ENCODE measurements around the gene WDFY4.

The WDFY4 gene

DNA sequence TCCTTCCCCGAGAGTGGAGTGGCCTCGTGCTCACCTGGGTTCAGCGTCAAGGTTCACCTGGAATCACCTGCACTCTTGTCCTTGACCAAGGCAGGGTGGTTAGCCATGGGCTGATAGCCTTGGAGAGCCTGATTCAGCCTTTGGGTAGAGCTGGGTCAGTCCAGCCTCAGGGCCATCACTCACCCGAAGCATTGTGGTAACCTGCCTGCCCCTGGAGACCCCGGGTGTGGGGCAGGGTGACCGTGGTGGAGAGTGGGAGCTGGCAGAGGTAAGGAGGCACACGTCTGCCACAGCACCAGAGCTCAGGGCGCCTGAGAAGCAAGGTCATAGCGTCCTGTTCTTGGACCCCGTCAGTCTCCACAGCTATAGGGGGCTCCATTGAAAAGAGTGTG is 27.8 kb upstream of the WDFY4 start:
- no peak for DNase-seq

DNA sequence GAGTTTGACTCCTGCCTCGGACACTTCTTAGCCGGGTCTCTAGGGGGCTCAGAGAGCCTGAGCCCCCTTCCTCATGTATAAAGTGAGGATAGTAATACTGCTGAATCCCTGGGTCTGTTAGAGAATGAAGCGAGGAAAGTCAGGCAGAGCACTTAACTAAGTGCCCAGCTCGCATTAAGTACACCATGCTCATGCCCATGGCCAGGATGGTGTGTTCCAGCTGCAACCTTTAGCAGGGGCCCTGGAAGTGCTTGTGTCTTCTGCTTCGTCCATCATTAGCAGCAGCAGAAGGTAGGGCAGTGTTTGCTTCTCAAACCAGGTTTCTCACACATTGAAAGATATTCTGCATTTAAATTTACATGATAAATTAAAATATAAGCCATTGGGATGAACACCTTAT is 27.3 kb upstream of the WDFY4 start:
- DNase-seq = no peak

DNA sequence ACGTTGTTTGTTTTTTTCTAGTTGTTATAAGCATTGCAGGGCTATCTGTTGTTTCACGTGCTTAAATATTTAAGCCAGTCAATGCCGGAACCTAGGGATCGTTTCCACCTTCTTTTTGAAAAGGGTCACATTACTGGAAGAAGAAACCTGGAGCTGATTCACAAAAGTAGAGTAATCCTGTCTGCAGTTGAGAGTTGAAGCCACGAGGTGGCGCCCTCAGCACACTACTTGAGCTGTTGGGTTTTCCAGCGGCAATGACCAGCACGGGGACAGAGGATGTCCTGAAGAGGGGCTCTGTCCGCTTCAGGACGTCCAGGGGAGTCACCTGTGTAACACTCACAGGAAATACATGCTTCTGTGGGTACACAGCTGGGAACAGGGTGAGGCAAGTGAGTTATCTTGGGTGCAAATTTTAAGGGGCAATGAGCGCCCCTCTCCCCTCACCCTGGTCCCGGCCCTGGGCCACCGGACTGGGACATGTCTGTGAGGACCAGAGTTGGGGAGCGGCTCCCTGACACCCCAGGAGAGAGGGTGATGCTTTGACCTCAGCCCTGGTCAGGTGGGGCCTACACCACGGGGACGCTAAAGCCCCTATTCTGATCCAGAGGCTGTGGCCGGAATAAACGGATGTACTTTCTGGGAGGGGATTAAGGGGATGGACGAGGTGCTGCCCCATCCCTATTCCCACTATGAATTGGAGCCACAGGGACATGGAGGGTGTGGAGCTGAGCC is 26.3 kb upstream of the WDFY4 start:
- peak in 1 of 2 experiments; percentile 13 for DNase-seq

DNA sequence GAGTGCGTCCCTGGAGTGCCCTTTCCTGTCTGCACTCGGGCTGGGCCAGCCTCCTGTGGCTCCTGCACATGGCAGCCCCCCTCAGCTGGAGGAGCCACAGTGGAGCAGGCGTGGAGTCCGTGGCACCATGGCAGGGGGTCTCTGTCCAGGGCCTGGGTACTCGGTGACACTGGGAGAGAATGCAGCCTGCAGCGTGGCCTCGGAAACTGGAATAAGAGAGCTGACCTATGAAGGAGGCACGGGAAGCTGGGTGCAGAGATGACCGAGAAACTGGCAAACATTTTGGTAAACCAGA is 25.8 kb upstream of the WDFY4 start:
- DNase-seq = no peak

DNA sequence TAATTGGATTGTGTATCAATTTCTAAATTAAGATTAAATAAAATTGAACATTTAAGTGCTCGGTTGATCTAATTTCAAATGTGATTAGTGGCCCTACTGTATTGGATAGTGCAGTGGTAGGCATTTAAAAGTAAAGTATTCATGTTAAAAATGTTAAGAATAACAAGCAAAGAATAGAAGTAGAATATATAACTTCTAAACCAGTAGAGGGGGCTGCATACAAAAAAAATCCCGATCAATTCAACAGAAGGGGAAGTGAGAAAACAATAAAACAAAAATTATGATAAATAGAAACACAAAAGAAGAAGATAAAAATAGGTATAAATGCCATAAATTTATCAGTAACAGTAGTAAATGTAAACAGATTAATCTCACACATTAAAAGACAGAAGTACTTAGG is 24.9 kb upstream of the WDFY4 start:
- no peak for DNase-seq

DNA sequence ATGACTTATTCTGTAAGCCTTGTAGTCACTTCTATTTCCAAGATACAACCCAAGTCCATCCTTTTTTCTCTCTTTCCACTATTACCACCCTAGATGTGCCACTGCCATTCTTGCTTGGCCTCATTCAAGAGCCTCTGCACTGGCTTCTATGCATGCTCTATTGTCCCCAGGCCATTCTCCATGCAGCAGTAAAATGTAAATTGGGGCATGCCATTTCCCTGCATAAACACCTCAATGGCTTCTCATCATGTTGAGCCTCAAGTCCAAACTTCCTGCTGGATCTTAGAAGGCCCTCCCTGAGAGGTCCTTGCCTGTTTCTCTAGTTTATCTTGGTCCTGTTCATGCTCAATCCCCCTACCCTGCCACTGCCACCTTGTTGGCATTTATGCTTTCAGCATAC is 23.2 kb upstream of the WDFY4 start:
- no peak for DNase-seq

DNA sequence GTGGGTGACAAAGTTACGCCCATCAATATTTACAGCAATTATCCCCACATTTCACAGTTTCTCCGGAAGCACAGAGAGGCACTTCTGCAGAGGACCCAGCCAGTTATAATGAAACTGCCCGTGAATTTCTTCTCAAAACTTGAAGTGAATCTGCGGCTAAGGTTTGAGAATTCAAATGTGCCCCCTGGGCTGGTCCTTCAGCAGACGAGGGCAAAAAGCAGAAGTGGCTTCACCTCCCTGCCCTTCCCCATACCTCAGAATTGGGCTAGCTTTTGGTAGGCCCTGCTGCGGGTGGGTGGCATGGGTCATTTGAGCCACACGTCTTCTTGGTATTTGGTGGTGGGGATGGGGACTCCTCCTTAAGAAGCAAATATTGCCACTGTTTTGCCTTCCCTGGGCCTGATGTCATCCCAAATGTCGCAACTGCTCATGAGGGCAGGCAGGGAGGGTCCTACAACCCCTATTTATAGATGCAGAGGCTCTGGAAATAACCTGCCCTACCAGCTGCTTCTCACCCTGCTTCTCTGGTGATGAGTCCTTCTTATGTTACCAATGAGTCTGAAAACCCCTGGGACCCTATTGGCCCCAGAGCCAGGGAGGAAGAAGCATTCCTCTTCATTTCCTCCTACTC is 16.6 kb upstream of the WDFY4 start:
- DNase-seq = no peak

DNA sequence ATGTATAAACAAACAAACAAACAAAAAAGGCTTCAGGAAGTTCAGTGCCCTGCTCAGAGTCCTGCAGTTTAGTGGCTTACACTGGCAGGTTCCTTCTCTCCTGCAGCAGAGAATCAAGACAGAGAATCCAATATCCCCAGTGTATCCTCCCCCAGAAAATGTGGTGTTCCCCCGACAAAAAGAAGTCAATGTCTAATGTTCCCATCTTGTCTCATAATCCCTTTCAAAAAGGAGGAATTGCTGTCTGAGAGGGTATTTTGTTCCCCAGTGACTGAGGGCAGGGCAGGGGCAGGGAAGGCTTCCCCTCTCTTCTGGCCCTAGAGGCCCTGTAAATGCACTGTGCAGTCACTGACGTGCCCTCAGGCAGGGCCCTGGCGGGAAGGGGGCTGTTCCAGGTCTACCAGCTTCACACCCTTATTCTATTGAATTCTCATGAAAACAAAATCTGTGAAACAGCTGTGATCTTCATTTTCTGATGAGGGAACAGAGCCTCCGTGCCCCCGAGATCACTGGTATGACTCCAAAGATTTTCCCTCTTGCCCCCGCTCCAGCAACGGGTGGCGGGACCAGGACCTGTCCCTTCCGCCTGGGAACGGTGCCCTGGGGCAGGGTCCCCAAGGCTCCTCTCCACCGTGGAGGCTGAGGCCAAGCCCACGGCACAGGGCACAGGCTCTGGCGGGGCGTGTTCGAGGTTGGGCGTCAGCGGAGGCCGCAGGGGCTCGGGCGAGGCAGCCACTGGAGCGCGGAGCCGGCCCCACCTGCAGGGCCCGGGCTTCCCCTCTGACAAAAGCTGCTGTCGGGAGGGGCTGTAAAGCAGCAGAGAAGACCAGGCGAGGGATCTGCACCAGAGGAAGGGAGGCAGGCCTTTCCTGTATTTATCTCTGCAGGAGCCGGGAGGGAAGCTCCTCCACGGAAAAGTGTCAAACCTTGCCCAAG is 13.4 kb upstream of the WDFY4 start:
- DNase-seq = no peak

DNA sequence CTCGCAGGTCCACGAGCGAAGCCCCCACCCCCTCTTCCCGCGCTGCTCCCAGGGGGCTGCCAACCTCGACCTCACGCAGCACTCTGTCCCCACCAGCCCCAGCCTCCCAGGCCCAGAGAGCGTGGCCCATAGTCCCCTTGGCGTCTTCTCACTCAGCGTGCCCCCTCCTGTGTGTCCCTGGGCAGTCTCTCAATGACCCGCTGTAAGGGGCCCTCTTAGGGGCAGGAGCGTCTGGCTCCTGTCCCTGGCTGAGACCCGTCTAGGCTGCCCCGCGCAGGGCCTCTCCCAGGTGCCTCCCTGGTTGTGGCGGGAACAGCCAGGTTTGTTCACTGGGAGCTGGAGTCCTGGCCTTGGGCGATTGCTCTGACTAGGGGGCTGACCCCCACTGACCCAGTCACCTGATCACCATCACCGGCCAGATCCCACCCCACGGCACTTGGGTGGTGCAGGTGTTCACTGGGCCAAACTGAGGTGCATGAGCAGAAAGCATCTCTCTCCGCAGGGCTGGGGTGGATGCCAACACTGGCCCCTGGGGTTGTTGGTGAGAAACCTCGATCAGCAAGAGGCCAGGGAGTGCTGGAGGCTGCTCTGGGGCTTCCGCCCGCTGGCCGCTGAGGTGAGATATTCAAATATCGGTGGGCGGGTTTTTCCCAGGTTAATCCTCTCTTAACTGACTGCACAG is 12.6 kb upstream of the WDFY4 start:
- no peak for DNase-seq

DNA sequence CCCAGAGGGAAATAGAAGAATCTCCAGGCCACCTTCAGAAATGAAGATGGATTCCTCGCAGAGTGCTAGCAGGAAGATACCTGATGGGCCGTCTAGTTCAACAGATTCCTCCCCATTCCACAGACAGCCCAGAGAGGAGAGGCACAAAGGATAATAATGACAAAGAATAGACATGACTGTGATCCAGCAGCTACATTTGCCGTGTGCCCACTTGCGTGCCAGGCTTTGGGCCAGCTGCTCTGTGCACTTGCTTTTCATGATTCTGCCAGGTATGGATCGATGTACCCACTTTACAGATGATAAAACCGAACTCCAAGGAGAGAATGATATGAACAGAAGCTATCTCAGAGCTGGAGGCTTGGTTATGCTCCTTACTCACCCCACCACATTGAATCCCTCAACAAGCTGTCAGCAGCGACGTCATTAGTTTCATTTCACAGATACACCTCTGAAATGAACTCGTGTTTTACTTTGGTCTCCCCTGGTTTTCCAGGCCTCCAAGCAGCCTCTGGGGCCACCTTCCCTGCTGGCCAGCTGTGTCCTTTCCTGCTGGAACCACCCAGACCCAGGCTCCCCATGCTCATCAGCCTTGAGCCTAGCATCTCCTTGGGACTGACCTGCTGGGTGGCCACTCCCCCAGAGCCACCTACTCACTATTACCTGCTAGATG is 11.9 kb upstream of the WDFY4 start:
- DNase-seq = no peak

DNA sequence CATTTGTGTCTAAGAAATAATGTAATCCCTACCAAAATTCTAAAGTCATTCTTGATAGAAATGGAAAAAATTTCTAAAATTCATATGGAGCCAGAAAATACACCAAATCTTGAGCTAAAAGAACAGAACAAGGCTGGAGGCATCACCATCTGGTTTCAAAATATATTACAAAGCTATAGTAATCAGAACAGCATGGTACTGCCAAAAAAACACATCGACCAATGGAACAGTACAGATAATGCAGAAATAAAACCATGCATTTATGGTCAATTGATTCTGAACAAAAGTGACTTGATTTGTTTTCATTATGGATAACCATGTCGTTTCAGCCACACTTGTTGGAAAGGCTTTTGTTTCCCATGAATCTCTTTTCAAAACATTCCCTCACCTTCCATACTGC is 7.0 kb upstream of the WDFY4 start:
- DNase-seq = no peak

DNA sequence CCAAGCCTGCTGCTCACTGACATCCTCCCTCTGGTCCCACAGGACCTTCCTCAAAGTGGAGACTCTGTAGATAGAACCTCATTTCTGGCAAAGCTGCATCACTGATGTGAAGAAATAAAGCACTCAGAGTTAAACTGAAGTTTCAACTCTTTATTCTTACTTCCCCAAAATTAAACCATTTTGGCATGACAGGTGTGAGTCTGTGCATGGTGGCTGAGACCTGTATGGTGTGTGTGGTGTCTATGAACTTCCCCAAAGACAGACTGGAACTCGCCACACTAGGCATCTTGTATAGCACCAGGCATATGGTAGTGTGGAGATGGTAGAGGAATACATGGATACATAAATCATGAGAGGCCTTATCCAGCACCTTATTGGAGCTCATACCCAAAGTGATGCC is 6.6 kb upstream of the WDFY4 start:
- no peak for DNase-seq

DNA sequence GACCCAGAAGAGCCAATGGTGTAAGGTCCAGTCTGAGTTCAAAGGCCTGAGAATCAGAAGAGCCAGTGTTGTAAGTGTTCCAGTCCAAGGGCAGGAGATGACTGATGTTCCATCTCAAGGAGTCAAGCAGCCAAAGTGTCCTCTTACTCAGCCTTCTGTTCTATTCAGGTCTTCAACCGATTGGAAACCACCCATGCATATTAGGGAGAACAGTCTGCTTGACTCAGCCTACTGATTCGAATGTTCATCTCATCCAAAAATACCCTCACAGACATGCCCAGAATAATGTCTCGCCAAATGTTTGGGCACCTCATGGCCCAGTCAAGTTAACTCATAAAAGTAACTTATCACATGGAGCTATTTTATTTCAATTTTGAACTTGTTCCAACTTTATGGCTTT is 2.9 kb upstream of the WDFY4 start:
- DNase-seq = no peak

DNA sequence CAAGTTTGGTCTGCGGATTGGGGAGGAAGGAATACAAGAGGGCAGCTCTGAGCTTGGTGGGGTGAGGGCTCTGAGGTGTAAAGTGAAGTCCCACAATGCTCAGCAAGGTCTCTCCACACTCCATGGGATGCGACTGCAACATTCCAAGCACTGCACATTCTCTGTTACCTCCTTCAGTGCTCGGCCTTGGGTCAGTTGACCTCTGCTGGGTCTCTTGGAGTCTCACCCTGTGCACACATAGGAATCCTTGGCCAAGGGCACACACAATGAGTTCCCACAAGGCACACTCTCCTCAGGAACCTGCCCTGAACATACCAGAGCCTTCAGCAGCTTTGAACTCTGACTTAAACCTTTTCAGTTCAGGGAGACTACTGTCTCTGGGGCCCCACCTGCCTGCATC is 2.4 kb upstream of the WDFY4 start:
- DNase-seq = no peak

DNA sequence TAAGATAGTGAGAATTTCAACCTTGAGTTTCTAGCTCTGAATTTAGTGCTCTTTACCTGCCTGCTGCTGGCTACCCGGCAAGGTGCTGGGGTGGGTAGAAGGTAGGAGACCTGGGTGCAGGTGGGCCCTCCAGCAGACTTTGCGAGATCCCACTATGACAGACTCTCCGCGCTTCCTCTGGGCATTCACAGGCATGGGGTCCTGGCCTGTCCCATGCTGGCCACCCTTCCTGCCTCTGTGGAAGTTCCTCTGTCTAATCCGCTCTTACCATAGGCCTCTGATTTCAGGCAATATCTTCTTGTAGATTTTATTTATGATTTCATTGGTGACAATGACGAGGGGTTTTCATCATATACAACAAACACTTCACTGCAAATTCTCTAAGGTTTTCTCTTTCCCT is 1.2 kb upstream of the WDFY4 start:
- no peak for DNase-seq

DNA sequence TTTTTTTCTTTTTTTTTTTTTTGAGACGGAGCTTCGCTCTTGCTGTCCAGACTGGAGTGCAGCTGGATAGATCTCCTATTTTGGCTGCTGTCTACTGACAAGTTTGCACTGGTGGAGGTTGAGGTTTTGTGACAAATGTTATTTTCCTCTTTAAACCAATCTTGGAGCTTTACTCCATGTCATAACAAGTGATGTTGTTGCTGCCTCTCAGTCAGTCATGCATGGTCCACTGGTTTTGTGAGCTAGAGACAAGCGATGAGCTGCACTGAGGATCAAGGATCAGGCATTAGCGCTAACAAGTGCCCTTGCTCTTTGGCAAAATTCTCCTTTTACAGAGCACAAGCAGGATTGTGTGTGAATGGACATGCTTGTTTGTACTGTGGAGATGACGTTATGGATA is 805 bp upstream of the WDFY4 start:
- DNase-seq = no peak

DNA sequence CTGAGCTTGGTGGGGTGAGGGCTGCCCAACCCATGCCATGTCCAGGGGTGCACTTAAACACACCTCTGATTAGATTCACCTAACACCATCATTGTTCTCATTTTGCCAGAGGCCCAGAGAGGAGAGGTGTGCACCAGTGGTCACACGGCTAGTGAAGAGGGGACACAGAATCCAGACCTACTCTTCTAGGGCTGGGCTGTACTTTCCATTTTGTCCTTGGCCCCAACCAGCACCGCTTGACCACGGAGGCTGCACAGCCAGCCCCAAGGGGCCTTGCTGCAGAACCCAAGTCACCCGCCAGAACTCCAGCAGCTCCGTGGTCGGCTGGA is 246 bp upstream of the WDFY4 start:
- no peak for DNase-seq

DNA sequence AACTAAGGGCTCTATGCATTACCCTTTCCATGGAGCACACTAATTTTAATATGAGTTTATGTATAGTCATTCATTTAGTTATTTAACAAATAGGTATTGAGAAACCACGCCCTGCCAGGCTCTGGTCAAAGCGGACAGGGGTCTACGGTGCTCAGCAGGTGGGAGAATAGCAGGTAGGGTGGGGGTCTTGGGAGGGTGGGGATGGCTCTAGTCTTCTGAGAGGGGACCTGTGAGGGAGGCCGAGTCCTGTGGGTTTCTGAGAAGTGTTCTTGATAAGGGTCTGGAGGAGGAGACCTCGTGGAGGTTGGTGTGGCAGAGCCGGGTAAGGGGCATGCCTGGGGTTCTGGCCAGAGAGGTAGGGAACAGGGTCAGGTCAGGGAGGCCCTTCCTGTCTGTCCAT is 1.1 kb downstream of the WDFY4 start:
- no peak for DNase-seq

DNA sequence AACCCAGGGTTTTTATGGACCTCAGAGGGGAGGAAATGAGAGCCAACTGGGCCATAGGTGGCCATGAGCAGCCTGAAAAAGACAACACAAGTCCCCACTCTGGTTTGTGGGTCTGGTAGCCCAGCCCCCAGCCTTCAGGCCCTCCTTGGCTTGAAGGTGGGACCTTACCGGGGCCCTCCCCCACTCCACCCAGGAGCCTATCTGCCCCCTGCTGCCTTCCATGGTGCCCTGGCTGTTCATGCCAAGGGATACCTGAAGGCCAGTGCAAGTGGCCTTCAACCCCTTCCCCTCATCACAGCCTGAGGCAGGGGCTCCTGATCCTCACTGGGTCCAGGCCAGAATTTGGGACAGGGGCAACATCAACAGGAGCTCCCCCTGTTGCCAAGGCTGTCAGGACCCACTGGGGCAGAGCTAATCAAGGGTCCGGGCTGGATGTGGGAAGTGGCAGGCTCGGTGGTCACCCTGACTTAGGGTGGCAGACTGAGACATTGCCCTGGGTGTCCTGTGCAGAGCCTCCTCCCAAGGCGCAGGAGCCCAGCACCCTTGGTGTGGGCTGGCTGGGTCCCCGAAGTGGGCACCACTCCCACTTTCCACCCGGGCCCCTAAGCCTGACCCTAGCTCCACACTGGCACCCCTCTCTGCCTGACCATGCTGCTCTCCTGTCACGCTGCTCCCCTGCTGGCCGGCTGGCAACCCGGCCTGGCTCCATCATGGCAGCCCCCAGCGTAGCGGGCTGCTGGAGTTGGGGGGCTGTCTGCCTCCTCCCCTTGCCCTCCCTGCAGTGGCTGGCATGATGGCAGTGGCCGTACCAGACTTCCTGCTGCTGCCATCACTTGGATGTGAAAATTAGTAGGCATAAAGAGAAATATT is 6.4 kb downstream of the WDFY4 start:
- DNase-seq = no peak

DNA sequence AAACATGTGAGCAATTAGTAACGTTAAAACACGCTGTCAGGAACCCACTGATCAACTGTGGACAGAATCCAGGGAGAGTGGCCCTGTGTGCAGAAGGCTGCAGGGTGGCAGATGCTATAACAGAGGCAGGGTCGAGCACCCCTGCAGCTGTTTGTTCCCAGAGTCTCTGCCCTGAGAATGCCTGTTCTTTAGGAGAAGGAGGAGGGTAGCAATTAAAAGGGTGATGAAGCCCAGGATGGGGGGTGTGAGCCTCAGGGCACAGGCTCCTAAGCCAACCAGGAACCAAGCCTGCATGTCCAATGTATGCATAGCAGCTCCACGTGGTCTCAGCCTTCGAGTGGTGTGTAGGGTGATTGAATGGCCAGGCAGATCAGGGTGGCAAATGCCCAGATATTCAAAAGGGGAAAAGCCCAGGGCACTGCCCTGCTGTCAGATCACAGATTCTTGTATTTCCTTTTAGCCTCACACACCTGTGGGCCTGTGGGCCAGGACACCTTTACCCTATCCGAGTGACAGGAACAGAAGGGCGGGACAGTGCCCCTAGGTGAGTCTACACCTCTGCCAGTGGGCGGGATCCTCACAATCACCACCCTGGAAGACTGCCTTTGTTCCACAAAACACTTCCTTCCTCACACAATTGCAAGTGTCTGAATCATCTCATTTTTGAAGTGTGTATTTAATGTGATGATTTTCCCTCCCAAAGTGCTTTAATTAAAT is 7.3 kb downstream of the WDFY4 start:
- DNase-seq = no peak

DNA sequence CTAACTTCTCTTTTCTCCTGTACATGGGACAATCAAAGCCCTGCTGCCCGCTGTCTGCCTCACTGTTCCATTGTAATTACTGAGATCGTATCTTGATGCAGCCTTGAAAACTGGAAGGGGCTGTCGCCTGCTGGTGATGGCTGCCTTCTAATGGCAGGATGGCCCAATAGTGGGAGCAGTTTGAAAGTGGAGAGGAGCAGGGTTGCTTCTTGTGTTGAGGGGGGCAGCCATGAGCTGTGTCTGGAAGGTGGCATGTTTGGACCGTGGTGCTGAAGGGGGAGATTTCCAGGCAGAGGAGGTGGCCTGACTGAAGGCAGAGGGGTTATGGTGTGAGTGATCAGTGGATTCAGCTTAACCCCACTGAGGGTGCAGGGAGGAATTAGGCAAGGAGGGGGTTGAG is 8.1 kb downstream of the WDFY4 start:
- DNase-seq = no peak

DNA sequence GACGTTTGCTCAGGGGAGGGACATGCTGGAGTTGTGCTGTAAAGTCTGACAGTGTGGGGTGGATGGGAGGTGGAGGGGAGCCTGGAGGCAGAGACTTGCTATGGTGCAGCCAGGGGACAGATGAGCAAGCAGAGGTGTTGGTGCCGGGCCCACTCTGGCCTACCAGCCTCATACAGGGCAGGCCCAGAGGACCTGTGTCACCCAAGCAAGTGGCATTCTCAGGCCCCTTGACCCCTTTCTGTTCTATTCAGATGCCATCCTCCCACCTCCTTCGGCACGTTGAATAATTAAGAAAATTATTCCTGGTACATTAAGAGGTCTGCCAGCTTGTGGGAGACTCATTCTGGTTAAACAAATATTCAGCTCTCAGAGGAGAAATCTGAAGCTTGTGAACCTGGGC is 8.5 kb downstream of the WDFY4 start:
- DNase-seq = no peak

Data from NCI-H1930 (cell line).